K562 (cell line): ENCODE measurements around the gene POU2F1. TPM values are rescaled to one million over a fixed set of nuclear protein-coding genes. Genes with fewer than 3 reads are reported as not detected.

Source experiments
- ATAC-seq: fragments of 200-7000 bp; cut with Tn5 transposase; 3 replicates; pipeline ENCODE4 v1.9.1; 2020; ENCODE audit warnings: moderate library complexity
- BruUV-seq: library from RNA; stranded (reverse); fragments of 400-500 nt; replicated peaks from 2 replicates; lab custom pipeline; 2021; lab: Mats Ljungman, UMichigan
- CTCF ChIA-PET: fragments of 300-600 bp; formaldehyde crosslinking; extraction: SDS; loops from one replicate; lab custom pipeline; 2021; ENCODE audit warnings: low intra/inter-chr PET ratio; lab: Yijun Ruan, JAX
- POLR2A ChIA-PET: fragments of 300-600, 350-650 bp; sonication (Branson Sonifier 250); formaldehyde crosslinking; extraction: SDS; loops from one replicate; lab custom pipeline; 2021; ENCODE audit warnings: antibody characterized with exemption, inconsistent platforms; lab: Yijun Ruan, JAX
- DNase-seq, 4 experiments: peaks; one replicate each; pipeline versions ENCODE4 v3.0.0 to v3.0.0-alpha.2; 2011 to 2018; ENCODE audit warnings: low spot score in 3 of 4, mixed read lengths in 3 of 4; ENCODE audit errors: extremely low read depth in 1 of 4
- FAIRE-seq: peaks from 2 replicates; lab custom pipeline; 2011; peaks lifted over from hg19 to GRCh38; lab: Jason Lieb, UNC
- H2AFZ ChIP-seq: 2 replicates; pipeline ENCODE4 v1.6.0; 2011; ENCODE audit warnings: low read depth, low read length, control low read depth, inconsistent platforms
- H3K27ac ChIP-seq: fragments of 200-600 bp; 3 replicates; pipeline ENCODE4 v1.8.0; 2011; ENCODE audit warnings: low read depth, mild to moderate bottlenecking, control low read depth, inconsistent platforms, low read length, moderate library complexity, mixed read lengths; ENCODE audit errors: extremely low read depth
- H3K27me3 ChIP-seq, 2 experiments: fragments of 300-600 bp in 1 of 2; 2 replicates in 1 of 2; 3 replicates in 1 of 2; pipeline versions ENCODE4 v1.6.0 to v1.8.0; 2011; ENCODE audit warnings: inconsistent platforms in 2 of 2, low read length in 2 of 2, mild to moderate bottlenecking in 1 of 2, mixed read lengths in 1 of 2, moderate library complexity in 1 of 2; ENCODE audit not compliant: control insufficient read depth in 2 of 2, insufficient read depth in 2 of 2
- H3K36me3 ChIP-seq: fragments of 300-600 bp; 3 replicates; pipeline ENCODE4 v1.8.0; 2011; ENCODE audit warnings: mild to moderate bottlenecking, low read length, inconsistent platforms; ENCODE audit not compliant: control insufficient read depth, insufficient read depth
- H3K4me1 ChIP-seq, 2 experiments: fragments of 200-600 bp in 1 of 2; replicated peaks in 1 of 2; 2 replicates in 1 of 2; 3 replicates in 1 of 2; pipeline versions ENCODE4 v1.5.1 to v1.8.0; 2011; ENCODE audit warnings: inconsistent platforms in 2 of 2, low read length in 2 of 2, mild to moderate bottlenecking in 1 of 2, mixed read lengths in 1 of 2, moderate library complexity in 1 of 2; ENCODE audit not compliant: control insufficient read depth in 2 of 2, insufficient read depth in 2 of 2
- H3K4me2 ChIP-seq: 2 replicates; pipeline ENCODE4 v1.6.1; 2011; ENCODE audit warnings: low read length, control low read depth, inconsistent platforms, mixed read lengths; ENCODE audit not compliant: insufficient read depth
- H3K4me3 ChIP-seq: fragments of 200-600 bp; sonication (generic), shearing (Covaris generic); 2 replicates; pipeline ENCODE4 v1.5.1; 2016; ENCODE audit warnings: control low read depth, inconsistent platforms
- H3K79me2 ChIP-seq: fragments of 200-600 bp; 3 replicates; pipeline ENCODE4 v1.8.0; 2011; ENCODE audit warnings: low read length, inconsistent platforms; ENCODE audit not compliant: control insufficient read depth, insufficient read depth
- H3K9ac ChIP-seq, 2 experiments: 2 replicates each; pipeline versions ENCODE4 v1.6.0 to v1.6.1; 2011; ENCODE audit warnings: low read depth in 2 of 2, low read length in 2 of 2, control low read depth in 1 of 2, inconsistent platforms in 1 of 2, mild to moderate bottlenecking in 1 of 2, mixed read lengths in 1 of 2; ENCODE audit not compliant: insufficient read depth in 1 of 2
- H3K9me1 ChIP-seq: one replicate; pipeline ENCODE4 v1.6.0; 2011; ENCODE audit warnings: inconsistent platforms, mild to moderate bottlenecking, low read length, moderate library complexity; ENCODE audit not compliant: control insufficient read depth, insufficient read depth
- H3K9me3 ChIP-seq: replicated peaks from 2 replicates; pipeline ENCODE4 v1.5.1; 2011; ENCODE audit warnings: low read depth, low read length, inconsistent platforms; ENCODE audit not compliant: control insufficient read depth, insufficient read depth
- H4K20me1 ChIP-seq: replicated peaks from 2 replicates; pipeline ENCODE4 v1.6.1; 2011; ENCODE audit warnings: low read length, inconsistent platforms, mixed read lengths; ENCODE audit not compliant: control insufficient read depth, insufficient read depth
- CBX8 ChIP-seq: fragments of 200-600 bp; sonication (generic); IDR thresholded peaks from 2 replicates; pipeline ENCODE4 v1.6.1; 2012; ENCODE audit warnings: borderline replicate concordance, mixed run types, low read depth, mild to moderate bottlenecking, moderate library complexity, mixed read lengths, low read length, control low read depth, inconsistent platforms; ENCODE audit not compliant: poor library complexity, severe bottlenecking; ENCODE audit errors: extremely low read depth
- DMBX1 ChIP-seq: fragments of 250-450 bp; sonication (Bioruptor Pico); IDR thresholded peaks from 2 replicates; pipeline ENCODE4 v1.8.0; 2022; ENCODE audit warnings: inconsistent platforms, mild to moderate bottlenecking, moderate library complexity, borderline replicate concordance
- DNMT1 ChIP-seq: fragments of 450-650 bp; IDR thresholded peaks from 2 replicates; pipeline ENCODE4 v1.6.1; 2016; ENCODE audit warnings: antibody characterized with exemption, mild to moderate bottlenecking
- HINFP ChIP-seq: fragments of 450-650 bp; conservative IDR thresholded peaks from 2 replicates; pipeline ENCODE4 v1.6.1; 2016; ENCODE audit warnings: missing genetic modification characterization, low read depth, mild to moderate bottlenecking, control low read depth, missing compliant biosample characterization
- HMG20A ChIP-seq: fragments of 450-650 bp; formaldehyde crosslinking; conservative IDR thresholded peaks from 2 replicates; pipeline ENCODE4 v1.4.0; 2020; ENCODE audit warnings: mild to moderate bottlenecking, mixed read lengths
- MCM5 ChIP-seq: fragments of 450-650 bp; IDR thresholded peaks from 2 replicates; pipeline ENCODE4 v1.6.1; 2016; ENCODE audit warnings: low read depth
- PRDM10 ChIP-seq: fragments of 450-650 bp; IDR thresholded peaks from 2 replicates; pipeline ENCODE4 v1.6.1; 2018; ENCODE audit not compliant: partially characterized antibody
- TEAD4 ChIP-seq, 2 experiments: sonication (generic) in 1 of 2; formaldehyde crosslinking in 1 of 2; IDR thresholded peaks; 2 replicates each; pipeline versions ENCODE4 v1.6.1 to v1.8.0; 2012 to 2022; ENCODE audit warnings: borderline replicate concordance in 1 of 2, inconsistent platforms in 1 of 2, low read length in 1 of 2, mild to moderate bottlenecking in 1 of 2, missing genetic modification reagents in 1 of 2
- ZNF316 ChIP-seq: fragments of 450-650 bp; IDR thresholded peaks from 2 replicates; pipeline ENCODE4 v1.6.1; 2016
- WGBS: fragments of 100-300 bp; shearing (Covaris generic); methylation state at CpG from one replicate; pipeline ENCODE4 v1.1.6; 2016; ENCODE audit warnings: low coverage, mixed read lengths; ENCODE audit not compliant: insufficient coverage; ENCODE audit errors: missing lambda C conversion rate; 5-methylcytosine and 5-hydroxymethylcytosine counted together
- in situ Hi-C: fragments of 300-500 bp; cut with MboI; formaldehyde crosslinking; loops from 4 replicates; pipeline ENCODE4 v1.15.0; 2018; ENCODE audit warnings: inconsistent platforms, mixed read lengths
- intact Hi-C: fragments of 100-400 bp; cut with micrococcal nuclease; formaldehyde crosslinking; loops from 2 replicates; pipeline ENCODE4 v1.14.2; 2022
- polyA plus RNA-seq, 8 experiments: library from polyadenylated mRNA; depleted of rRNA in 4 of 8; stranded (reverse) in 5 of 8; unstranded in 3 of 8; fragments of >200 nt; fragmentation: Nextera tagmentation in 2 of 8; fragmentation: Illumina TruSeq in 1 of 8; extraction: Ambion mirVana in 2 of 8; extraction: Trizol in 1 of 8; gene quantifications; 2 replicates each; pipeline versions ENCODE4 v1.2.1 to v1.2.3, GENCODE V29; 2011 to 2014; ENCODE audit warnings: inconsistent platforms in 1 of 8, missing spikeins in 1 of 8
- total RNA-seq, 7 experiments: library from RNA; depleted of rRNA in 6 of 7; stranded (reverse); fragments of >200 nt in 6 of 7; fragmentation: Illumina TruSeq in 2 of 7; extraction: Trizol in 2 of 7; gene quantifications; 2 replicates each; pipeline versions ENCODE4 v1.2.1 to v1.2.3, GENCODE V29; 2011 to 2021; ENCODE audit warnings: low replicate concordance in 1 of 7

Gene POU2F1
- total and polyA plus RNA-seq, 9 of the 15 experiments (the other 6 are each of a cell fraction or from before 2014, with no cell fraction given) = 2.6 to 22.3 (median 8.8) TPM

GRCh38 chr1:167467126-167467710 lies 246.5 kb downstream of the POU2F1 start (continued):
- no peak for TF ChIP-seq TEAD4 (IDR thresholded peaks at IDR 0.05; ENCODE audit: low read length)
- TF ChIP-seq TEAD4 (CRISPR knock-in tag; IDR thresholded peaks at IDR 0.05; ENCODE audit: borderline replicate concordance) = no peak
- peak; percentile 59 for TF ChIP-seq ZNF316
- TF ChIP-seq PRDM10 = peak; percentile 82

GRCh38 chr1:167467752-167468151 lies 247.1 kb downstream of the POU2F1 start:
- H3K36me3 ChIP-seq = no peaks in the 10 kb centered on the region
- POLR2A ChIA-PET = interaction anchor here (0.8 to 1.8 kb wide), 5 partner anchors 10 to 172 kb away, joined by 3 to 10 read pairs (median 3); no protein-coding TSS in a partner anchor
- intact Hi-C loops = loop anchor here (2.0 kb wide), 1 partner anchor 67 kb away; no protein-coding TSS in a partner anchor

More at GRCh38 chr1:167467752-167468151, 247.1 kb downstream of the POU2F1 start:
- no peak overlapping the region; a peak in 1 of 4 replicates for H3K9ac ChIP-seq
- BruUV-seq = no TSS peak
- H3K4me2 ChIP-seq = 0 out of 2 replicates have a peak overlapping the region, but pooled peaks have one; percentile 6
- H4K20me1 ChIP-seq = 0 out of 2 replicates have a peak, but pooled peaks cover 3% of the 10 kb centered on the region
- FAIRE-seq (no peak), DNase-seq (no peak), ATAC-seq (no peak; the same call in 2 of the 3 replicates)
- no peak for TF ChIP-seq DMBX1
- no peak for TF ChIP-seq HINFP (tag)
- no peak for TF ChIP-seq DNMT1
- peak; percentile 34 for TF ChIP-seq CBX8
- no peak for TF ChIP-seq MCM5
- no peak for TF ChIP-seq HMG20A (CRISPR knock-in tag)
- H3K79me2 ChIP-seq = no peaks in the 10 kb centered on the region
- no peaks in the 10 kb centered on the region for H3K9me1 ChIP-seq
- no peak overlapping the region for H3K27ac ChIP-seq
- H3K4me1 ChIP-seq = peaks cover 0 to 4% of the 10 kb centered on the region in 2 experiments; a peak in 2 of 5 replicates
- no peak overlapping the region for H3K4me3 ChIP-seq
- in situ Hi-C loops = no loop called here
- CTCF ChIA-PET = no interaction called here
- H2AFZ ChIP-seq = peak overlapping the region; percentile 48
- H3K27me3 ChIP-seq = peaks cover 8 to 21% of the 10 kb centered on the region in 2 experiments
- 13% methylated on average over 9 of the region's 9 CpGs for WGBS
- H3K9me3 ChIP-seq = no peaks in the 10 kb centered on the region
